ENCODE data around the gene TCEA2. TPM values are rescaled to one million over a fixed set of nuclear protein-coding genes. Genes with fewer than 3 reads are reported as not detected.

The TCEA2 gene
- total and polyA plus RNA-seq, 9 of the 15 experiments (the other 6 are each of a cell fraction or from before 2014, with no cell fraction given) = 1.4 to 28.7 (median 5.4) TPM

- TF ChIP-seq ATF4 (CRISPR knock-in tag; IDR thresholded peaks at IDR 0.05) (peak; percentile 73), ZNF165 (CRISPR knock-in tag; IDR thresholded peaks at IDR 0.05; ENCODE audit: borderline replicate concordance) (0 out of 2 replicates have a peak, but pooled peaks have one; percentile 28), ARID3B (CRISPR knock-in tag; IDR thresholded peaks at IDR 0.05; ENCODE audit: borderline replicate concordance) (no peak; the same call in 1 of the 2 replicates), E2F3 (CRISPR knock-in tag; IDR thresholded peaks at IDR 0.05) (peak; percentile 88), ZNF347 (CRISPR knock-in tag; IDR thresholded peaks at IDR 0.05; ENCODE audit: low read depth) (no peak), ZNF780A (CRISPR knock-in tag; IDR thresholded peaks at IDR 0.05) (no peak), ATF3 (IDR thresholded peaks at IDR 0.05) (no peak), ATF3 (CRISPR knock-in tag; conservative IDR thresholded peaks at IDR 0.05) (no peak), PTBP1 (IDR thresholded peaks at IDR 0.05; ENCODE audit: low read depth, low read length) (no peak), PPARD (CRISPR knock-in tag; IDR thresholded peaks at IDR 0.05) (no peak), MECOM (CRISPR knock-in tag; IDR thresholded peaks at IDR 0.05) (no peak), CHD7 (IDR thresholded peaks at IDR 0.05; ENCODE audit: low read depth, low read length) (no peak), ZBED1 (IDR thresholded peaks at IDR 0.05) (no peak), ZEB2 (IDR thresholded peaks at IDR 0.05) (no peak)
These were observed at the start of gene TCEA2 (continued) for GRCh38 chr20:64062596-64063388.
